ENCODE measurements around the gene EME1.
"Not testable (repeated sequence)": the region's sequence is repeated elsewhere in the genome, so short reads cannot be mapped to it uniquely, and the experiment has no call there.

EME1 gene

DNA sequence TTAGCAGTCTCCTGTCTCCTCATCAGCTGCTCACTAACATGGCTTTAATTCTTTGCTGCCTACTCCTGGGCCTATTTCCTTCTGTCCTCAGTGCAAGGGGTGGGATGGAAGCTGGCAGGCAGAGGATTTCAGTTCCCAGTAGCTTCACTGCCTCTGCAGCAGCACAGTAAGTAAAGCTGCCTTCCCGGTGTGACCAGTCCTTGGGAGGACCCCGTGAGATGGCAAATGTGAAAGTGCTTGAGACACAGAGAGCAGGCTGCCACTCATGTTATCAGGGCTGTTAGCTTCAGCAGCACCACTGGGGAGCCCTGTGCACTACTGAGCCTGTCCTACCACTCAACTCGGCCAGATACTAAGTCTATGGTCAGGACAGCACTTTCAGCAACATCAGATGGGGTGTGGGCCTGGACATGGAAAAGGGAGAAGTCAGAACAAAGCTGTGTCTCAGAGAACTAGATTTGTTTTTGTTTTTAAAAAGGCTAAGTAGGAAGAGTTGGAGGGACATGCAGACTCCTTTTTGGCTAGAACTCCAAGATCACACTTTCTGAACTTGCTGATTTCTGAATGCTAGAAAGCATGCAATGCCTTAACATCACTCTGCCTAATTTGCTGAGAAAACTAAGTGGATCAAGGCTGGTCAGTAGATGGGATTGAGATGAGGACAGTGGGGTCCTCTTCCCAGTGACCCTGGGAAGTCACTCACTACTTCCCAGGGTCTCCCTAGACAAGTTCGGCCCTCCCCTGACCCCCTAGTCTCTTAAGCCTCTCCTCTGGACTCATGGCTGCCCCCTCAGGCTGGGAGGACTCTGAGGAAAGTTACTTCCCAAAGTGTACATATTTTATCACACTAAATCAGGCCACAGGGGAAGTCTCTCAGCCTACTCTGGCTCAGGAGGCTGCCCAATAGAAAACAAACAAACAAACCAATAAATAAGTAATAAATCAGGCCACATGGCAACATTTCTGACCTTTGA lies 54.1 kb downstream of the EME1 start:
- no peak for DNase-seq

DNA sequence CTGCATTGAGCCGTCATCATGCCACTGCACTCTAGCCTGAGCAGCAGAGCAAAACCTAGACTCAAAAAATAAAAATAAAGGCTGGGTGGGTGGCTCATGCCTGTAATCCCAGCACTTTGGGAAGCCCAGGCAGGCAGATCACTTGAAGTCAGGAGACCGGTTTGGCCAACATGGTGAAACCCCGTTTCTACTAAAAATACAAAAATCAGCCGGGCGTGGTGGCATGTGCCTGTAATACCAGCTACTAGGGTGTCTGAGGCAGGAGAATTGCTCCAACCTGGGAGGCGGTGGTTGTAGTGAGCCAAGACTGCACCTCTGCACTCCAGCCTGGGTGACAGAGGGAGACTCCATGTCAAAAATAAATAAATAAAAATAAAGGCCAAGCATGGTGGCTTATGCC lies 55.1 kb downstream of the EME1 start:
- DNase-seq, result not testable (repeated sequence)

- DNase-seq, result no peak
Observed at GRCh38 chr17:50428831-50429424, 55.9 kb downstream of the EME1 start.

DNA sequence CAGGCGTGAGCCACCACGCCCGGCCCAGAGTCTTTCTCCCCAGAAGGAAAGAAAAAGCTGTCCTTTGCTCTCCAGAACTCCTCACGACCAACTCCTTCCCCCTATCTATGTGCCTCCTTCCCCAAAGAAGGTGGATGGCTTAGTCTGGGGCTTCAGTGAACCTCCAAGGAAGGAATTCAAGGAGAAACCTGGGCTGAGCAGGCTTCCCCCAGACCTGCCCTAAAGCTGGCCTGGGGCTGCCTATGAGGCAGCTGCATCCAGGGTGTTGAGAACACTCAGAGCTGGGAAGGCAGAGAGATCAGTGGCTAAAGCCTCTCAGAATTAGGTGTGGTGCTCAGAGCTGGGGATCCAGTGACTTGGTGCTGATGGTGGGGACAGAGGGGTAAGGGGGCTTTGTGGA lies 56.8 kb downstream of the EME1 start:
- DNase-seq, result no peak

Measured in right forelimb (tissue), 1 donor.